ENCODE measurements around the gene RIPK1.

Gene RIPK1

DNA sequence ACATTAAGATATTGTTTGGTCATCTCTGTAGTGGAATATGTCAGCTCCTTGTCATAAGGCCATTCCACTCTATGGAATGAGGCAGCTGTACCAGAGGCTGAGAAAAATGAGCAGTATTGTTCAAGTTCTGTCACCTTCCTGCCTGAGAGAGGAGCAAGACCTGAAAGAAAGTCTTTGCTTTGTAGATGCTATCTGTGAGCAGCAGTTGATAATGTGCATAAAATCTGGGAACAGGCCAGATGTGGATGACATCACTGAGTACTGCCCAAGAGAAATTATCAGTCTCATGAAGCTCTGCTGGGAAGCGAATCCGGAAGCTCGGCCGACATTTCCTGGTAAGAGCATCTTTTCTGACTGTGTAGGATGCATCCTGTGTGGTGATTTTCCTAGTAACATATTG lies 16.8 kb downstream of the RIPK1 start:
- DNase-seq (ENCODE audit: low read depth), result no peak

DNA sequence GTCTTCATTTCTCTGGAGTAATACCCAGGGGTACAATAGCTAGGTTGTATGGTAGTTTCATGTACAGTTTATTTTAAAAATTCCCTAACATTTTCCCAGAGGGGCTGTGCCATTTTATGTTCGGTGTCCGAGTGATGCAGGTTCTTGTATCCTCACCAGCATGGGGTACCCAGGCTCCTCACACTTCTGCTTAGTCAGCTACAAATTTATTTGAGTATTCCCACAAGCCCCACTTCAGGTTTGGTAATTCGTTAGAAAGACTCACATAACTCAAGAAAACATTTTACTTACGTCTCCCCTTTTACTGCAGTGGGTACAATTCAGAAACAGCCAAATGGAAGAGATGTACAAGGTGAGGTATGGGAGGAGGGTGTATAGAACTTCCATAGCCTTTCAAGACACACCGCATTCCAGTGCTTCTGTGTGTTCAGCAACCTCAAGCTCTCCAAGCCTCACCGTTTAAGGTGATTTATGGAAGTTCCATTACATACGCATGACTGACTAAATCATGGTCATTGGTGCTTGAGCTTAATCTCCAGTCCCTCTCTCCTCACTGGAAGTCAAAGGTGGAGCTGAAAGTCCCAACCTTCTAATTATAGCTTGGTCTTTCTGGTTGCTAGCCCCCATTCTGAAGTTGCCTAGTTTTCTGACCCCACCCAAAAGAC lies 18.1 kb downstream of the RIPK1 start:
- no peak for DNase-seq (ENCODE audit: low read depth)

DNA sequence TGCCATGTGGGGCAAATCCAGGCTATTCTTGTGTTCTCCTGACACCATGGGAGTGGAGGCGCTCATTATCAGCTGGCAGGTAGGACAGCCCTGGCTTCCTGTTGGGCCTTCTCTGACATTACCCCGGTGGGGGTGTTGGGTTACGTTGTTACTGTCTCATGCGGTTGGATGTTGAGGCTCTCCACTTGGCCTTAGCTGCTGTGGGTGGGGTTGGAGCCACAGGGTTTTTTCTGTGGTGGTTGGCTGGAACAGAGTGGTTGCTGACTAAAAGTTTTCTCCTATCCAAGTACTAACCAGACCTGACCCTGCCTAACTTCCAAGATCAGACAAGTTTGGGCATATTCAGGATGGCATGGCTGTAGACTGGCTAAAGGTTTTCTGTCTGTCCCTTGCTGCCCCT lies 20.2 kb downstream of the RIPK1 start:
- peak; percentile 16 for DNase-seq (ENCODE audit: low read depth)

DNA sequence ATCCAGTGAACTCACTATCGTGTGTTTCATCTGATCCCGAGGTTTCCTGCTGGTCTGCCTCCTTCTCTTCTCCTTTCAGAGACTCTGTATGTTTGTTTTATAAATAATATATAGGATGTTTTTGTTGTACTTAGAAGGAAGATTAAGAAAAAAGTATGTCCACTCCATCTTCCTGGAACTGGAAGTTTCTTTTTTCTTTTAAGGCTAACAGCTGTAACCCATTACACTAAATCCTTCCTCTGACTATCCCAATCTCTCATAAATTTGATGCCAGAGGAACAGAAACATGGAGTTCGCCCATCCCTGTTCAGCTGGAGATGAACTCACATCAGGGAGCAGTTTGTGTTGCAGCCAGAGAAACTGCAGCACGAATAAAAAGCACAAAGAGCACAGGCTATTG lies 20.7 kb downstream of the RIPK1 start:
- peak; percentile 25 for DNase-seq (ENCODE audit: low read depth)

DNA sequence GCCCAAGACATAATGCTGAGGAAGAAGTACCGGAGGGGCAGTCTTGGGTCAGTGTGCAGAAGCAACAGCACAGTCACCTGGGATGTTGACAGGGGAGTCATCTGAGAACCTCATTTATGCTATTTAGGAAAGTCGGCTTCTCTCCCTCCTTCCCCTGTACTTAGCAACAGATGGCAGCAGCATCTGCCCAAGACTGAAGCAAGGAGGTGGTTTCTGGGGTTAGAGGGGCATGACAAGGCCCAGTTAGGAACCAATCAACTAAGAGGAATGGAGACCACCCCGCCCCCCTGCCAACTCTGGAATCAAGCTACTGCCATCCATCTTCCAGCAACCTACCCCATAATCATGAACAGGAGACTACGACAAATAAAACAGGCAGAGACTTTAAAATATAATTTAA lies 21.7 kb downstream of the RIPK1 start:
- DNase-seq (ENCODE audit: low read depth), result peak; percentile 11

DNA sequence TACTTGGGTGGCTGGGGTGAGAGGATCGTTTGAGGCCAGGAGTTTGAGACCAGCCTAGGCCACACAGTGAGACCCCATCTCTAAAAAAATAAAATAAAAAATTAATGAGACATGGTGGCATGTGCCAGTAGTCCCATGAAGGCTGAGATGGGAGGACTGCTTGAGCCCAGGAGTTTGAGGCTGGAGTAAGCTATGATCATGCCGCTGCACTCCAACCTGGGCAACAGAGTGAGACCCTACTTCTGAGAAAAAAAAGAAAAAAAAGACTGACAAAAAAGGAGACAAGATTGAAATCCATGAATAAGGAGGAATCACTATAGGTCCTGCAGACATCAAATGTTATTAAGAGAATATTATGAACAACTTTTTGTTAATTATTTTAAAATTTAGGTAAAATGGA lies 26.5 kb downstream of the RIPK1 start:
- DNase-seq (ENCODE audit: low read depth), result no peak

DNA sequence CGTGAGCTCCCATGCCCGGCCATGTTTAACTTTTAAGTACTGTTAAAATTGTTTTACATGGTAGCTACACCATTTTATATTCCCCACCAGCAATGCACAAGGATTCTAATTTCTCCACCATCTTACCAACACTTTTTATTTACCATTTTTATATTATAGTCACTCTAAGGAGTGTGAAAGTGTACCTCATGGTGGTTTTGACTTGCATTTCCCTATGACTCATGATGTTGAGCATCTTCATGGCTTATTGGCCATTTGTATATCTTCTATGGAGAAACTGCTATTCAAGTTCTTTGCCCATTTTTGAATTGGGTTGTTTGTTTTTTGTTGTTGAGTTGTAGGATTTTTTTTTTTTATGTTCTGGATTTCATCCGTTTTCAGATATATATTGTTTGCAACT lies 34.6 kb downstream of the RIPK1 start:
- DNase-seq (ENCODE audit: low read depth), result peak; percentile 13

DNA sequence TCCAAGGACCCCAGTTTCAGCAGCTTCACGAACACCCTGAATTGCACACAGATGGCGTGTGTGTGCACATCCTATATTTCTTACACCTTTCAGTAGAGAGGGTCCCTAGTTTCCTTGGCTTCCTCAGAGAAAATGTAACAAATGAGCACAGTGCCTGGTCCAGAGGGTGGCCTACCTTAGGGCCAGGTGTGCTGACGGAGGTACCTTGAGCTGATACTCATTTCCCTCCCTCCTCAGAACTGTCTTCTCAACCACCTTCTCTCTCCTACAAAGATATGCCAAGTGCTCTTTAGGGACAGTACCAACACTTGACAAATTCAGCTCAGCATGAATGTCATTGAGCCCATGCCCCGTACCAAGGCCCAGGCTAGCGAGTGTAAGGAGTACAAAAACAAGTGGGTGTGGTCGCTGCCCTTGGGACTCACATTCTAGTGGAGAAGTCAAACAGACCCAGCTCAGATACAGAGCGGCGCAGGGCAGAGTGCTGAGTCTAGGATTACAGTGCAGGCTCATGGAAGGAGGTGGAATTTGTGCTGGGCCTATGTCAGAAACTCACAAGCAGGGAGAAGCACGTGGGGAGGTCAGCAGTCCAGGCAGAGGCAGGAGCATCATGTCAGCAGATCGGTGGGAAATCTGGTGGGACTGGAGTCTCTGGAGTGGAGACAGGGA lies 40.6 kb downstream of the RIPK1 start:
- DNase-seq (ENCODE audit: low read depth), result no peak

DNA sequence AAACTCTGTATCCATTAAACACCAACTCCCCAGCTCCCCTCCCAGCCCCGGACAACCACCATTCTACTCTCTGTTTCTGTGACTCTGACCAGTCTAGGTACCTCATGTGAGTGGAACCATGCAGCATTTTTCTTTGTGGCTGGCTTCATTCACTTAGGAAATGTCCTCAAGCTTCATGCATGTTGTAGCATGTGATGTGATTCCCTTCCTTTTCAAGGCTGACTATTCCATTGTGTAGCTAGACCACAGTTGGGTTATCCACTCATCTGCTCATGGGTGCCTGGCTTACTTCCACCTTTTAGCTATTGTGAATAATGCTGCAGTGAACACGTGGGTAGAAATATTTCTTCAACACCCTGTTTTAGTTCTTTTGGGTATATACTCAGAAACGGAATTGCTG lies 41.5 kb downstream of the RIPK1 start:
- no peak for DNase-seq (ENCODE audit: low read depth)

DNA sequence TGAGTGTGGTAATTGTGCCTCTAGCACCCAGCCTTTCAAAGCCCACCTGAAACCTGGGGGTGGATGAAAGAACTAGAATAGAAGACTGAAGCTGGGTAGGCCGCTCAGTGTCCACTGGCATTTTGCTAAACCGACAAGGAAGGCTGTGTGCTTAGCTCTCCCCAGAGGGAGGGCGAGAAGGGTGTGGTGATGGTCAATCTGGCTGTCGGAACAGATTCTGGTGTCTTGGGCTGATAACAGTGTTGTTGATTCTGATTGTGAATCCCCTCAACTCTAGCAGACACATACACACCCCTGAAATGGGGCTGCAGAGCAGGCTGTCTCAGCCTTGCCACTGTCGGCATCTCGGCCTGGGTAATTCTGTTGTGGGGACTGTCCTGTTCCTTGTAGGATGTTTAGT lies 46.1 kb downstream of the RIPK1 start:
- no peak for DNase-seq (ENCODE audit: low read depth)

DNA sequence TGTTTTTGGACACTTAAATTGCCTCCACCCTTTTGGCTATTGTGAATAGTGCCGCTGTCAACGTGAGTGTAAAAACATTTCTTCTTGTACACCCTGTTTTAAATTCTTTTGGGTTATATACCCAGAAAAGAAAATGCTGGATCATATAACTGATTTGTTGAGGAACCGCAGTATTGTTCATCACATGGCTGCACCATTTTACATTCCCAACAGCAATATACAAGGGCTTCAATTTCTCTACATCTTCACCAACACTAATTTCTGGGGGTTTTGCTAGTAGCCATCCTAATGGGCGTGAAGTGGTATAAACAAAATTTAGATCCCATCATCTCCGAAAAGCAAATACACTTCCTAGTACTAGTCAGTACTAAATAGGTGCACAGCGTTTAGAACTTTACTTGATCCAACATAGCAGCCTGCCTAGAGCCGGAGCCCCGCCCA lies 49.6 kb downstream of the RIPK1 start:
- DNase-seq (ENCODE audit: low read depth), result no peak

DNA sequence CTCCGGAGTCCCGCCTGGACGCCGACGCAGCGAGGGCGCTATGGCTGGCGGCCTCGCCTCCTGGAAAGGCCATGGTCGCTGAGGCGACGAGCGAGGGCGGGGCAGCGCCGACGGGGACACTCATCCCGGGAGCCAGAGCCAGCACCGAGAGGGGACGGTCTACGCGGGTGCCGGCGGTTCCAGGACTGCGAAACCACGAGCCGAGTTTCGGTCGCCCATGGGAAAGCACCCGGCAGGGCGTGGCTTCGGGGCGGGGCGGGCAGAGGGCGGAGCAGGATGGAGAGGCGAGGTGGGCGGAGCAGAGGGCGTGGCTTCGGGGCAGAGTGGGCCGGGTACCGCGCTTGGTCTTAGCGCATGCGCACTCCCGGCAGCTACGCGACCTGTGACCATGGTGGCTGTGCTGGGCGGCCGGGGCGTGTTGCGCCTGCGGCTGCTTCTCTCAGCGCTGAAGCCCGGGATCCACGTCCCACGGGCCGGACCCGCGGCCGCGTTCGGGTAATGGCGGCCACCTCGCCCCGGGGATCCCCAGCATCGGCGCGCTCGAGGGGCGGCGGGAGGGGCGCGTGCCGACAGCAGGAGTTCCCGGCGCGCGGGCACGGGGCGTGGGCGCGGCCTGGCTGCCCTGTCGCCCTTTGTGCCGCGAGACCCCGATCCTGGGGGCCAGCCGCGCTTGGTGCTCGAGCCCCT lies 50.2 kb downstream of the RIPK1 start, which contains the start of gene BPHL:
Gene BPHL (plus strand): TSS at position 359 of the 687 bp plus-strand sequence. CDS start 30 bp downstream, at position 389.
- DNase-seq (ENCODE audit: low read depth), result peak; percentile 95

DNA sequence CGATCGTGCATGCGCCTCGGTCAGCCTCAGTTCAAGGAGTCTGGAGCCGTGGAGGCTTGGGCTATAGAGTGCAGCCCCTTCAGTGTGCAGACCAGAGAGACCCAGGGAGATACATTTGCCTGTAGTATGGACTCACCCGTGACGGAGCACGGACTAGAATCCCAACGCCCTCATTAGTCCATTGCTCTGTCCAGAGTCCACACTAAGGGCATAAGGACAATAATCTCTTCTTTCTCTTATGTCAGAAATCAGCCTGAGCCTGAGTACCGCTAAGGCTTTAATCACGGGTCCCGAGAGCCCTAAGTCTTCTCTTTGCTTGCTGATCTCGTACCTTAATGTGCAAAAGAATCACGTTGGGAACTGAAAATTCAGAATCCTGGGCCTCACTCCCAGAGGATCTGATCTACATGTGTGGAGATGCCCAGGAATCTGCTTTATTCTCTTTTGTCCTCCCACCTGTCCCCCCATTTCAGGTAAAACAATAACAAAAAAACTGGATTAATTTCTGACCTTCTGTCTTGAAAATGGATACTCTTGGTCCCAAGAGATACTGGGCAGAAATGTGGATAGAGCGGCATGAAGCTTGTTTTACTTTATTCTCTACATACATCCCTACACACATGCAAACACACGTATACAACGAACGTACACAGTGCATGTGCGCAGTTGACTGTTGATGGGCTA lies 50.9 kb downstream of the RIPK1 start:
- DNase-seq (ENCODE audit: low read depth), result peak; percentile 55

DNA sequence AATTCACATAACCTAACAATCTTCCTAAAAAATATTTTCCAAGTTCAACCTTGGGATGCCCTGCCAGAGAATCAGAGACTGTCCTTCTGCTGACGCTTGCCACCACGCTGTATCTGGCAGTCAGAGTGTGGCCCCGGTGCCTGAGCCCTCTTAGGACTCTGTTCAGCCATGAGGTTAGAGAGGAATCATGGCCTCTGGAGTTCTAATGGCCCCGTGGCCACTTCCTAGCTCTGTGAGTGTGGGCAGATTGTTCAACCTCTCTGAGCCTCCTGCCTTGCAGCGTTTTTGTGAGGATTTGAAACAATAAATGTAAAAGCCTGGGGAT lies 52.4 kb downstream of the RIPK1 start:
- no peak for DNase-seq (ENCODE audit: low read depth)

DNA sequence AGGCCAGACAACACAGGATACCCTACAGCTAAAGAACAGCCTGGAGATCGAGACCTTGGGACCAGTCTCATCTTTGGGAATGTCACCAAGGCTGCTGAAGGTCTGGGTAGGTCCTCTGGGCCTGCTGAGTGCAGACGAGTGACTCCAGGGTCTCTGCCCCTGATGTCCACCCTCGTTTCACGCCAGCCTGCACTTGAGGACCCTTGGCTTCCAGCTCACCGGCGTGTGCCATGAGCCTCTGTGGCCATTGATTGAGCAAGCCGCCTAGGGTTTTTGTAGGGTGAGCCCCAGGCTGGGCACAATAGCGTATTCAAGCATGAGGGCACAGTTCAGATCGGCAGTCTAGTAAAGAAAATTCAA lies 54.5 kb downstream of the RIPK1 start:
- no peak for DNase-seq (ENCODE audit: low read depth)

DNA sequence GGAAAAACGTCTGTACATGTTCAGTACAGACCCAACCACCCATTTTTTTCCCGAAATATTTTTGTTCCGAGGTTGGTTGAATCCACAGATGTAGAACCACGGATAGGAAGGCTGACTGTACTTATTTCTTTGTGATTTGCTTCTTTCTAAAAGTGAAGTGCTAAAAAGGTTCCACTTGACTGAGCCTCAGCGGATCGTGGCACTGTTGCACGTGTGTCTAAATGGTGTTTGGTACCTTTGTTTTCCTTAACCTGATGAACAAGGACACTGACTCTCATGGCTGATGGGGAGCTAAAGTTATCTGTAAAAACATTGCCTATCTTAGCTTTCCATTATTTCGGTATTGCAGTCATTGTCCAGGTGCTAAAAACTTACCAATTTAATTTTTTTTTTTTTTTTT lies 56.4 kb downstream of the RIPK1 start:
- no peak for DNase-seq (ENCODE audit: low read depth)

DNA sequence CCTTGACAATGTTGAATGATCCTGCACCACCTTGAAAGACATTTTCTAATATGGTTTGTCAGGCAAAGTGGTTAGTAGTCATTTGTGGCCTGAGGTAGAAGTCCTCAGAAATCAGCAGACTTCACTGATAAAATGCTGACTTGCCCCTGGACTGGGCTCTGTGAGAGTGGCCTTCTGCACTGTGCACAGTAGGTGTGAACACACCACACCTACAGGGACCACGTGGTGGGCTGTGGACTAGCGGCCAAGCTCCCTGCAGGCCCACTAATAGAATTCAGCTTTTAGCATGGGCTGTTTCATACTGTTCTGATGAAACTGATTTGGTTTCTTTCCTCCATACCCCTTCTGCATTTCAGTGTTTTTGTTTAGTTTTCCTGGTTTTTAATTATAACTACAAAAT lies 57.5 kb downstream of the RIPK1 start:
- DNase-seq (ENCODE audit: low read depth), result no peak

DNA sequence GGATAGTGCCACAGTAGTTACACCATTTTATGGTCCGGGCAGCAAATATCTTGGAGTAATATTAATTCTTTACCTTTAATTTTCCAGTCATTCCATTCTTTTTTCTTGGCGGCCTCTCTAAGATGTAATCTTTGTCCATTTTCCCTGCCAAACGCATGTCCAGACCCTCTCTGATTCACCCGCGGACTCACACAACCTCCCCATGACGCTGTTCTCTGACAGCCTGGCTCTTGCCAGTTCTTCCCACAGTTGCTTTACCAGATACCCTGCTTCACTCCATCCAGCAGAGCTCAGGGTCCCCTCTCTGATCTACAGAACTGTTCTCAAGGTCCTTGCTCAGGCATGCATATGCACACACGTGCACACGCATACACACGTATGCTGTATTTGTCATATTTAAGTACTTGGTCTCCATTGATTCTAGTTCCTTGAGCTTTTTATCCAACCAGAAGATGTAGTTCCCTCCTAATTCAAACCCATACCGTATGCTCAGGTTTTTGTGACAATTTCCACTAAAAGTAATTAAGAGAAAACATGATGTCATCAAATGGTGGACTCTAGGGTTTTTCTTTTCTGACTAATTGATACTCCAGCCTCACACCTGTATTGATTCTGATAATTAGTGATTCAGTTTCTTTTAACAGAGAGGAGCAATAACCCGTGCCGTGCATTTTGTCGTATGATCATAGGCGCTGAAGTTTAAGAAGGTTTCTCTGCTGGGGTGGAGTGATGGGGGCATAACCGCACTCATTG lies 60.2 kb downstream of the RIPK1 start:
- no peak for DNase-seq (ENCODE audit: low read depth)

DNA sequence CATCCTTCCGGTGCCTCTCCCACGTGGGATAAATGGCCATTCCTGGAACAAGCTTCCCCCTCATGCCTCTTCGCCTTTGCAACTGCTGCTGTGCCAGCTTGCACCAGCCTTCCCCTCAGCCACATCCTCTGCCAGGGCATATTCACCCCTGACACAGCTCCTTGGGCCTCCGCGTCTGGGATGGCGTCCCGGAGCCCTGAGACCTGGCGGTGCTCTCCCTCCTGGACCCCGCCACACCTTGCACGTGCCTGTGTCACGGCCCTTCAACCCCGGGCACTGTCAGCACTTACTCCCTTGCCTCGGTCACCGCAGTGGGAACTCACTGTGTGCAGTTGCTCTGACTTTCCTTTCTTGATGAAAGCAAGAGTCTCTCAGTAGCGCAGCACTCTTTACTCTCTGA lies 63.4 kb downstream of the RIPK1 start:
- DNase-seq (ENCODE audit: low read depth), result no peak

DNA sequence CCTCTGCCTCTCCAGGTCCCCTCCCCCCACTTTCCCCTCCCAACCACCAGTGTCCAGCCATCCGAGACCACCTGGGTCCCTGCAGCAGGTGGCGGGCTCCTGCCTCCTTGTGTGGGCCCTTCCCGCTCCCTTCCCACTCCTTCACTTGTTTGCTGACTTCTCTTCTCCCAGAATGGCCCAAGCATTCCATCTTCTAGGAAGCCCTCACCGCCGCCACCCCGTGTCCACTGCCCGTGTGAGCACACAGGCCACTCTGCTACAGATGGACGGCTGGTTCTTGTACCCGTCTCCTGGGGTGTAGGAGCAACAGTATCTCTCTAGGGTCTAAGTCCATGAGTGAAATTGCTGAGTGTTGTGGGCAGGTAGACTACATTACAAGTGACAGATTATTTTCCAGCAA lies 65.2 kb downstream of the RIPK1 start:
- no peak for DNase-seq (ENCODE audit: low read depth)

DNA sequence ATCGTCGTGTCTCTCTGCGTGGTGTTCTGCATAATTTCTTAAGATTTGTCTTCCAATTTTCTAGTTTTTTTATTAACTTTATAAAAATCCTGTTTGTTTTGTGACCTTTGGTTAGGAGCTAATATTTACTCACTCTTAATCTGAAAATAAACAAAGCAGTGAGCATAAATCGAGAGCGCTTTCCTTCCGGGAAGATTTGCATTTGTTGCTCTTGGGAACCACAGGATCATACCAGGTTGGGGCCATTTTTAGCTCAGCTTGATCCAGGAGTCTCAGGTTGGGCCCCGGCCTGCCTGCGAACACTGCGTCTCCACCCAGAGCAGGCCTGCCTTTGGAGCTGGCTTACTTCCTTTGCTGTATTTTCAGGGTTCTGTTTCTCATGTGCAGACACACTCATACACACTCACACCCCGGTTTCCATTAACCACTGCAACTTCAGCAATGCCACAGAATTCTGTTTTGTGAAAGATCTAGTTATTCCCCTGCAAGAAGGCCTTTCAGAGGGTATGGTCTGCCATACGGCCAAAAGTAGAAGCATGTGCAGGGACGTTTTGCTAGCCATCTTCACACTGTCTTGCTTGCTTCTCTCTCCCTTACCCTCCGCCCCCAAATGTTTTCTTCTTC lies 67.5 kb downstream of the RIPK1 start:
- DNase-seq (ENCODE audit: low read depth), result no peak
